Activated CD8-positive, alpha-beta memory T cell treated with anti-CD3 and anti-CD28 coated beads, Interleukin-2, amount 50 U/mL, for 1 hour (primary cell): ENCODE results near the gene CACNA1B.

ENCODE experiments used
- DNase-seq: peaks from one replicate; pipeline ENCODE4 v3.0.0-alpha.2; 2020; ENCODE audit errors: extremely low read depth

Gene CACNA1B

DNA sequence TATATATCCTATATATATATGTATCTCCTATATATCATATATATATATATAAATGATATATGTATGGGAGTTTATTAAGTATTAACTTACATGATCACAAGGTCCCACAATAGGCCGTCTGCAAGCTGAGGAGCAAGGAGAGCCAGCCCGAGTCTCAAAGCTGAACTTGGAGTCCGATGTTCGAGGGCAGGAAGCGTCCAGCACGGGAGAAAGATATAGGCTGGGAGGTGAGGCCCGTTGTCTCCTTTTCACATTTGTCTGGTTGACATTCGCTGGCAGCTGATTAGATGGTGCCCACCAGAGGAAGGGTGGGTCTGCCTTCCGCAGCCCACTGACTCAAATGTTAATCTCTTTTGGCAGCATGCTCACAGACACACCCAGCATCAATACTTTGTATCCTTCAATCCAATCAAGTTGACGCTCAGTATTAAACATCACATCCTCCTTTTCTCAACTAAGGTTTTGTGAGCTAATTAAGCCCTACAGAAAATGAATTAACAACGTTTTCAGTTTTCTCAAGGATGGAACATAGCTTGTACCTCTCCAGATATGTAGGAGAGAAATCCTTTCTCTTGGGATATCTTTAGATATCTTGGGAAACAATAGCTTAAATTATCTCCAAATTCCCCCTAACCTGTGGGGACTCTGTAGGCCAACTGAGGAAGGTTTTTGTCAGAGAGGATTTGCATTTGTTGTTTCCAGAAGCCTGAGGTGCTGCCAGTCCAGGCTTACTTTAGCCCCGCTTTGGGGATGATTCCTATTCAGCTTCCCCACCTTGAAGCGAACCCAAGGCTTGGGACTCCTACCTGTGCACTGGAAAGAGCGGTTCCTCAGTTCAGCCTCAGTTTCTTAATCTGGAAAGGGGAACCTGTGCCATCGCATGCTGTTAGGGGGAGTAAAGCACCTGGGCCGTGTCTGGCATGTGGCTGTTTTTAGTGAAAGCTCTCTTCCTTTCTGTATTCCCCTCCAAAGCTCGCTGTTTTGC, 163.2 kb downstream of the CACNA1B start:
- no peak for DNase-seq

DNA sequence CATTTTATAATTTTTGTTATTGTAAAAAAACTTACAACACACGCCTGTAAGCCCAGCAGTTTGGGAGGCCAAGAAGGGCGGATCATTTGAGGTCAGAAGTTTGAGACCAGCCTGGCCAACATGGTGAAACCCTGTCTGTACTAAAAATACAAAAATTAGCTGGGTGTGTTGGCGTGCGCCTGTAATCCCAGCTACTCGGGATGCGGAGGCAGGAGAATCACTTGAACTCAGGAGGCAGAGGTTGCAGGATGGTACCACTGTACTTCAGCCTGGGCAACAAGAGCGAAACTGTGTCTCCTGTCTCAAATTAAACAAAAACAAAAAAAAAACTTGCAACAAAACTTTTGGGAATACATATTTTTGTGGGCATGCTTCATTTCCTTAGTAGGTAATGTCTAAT, 164.6 kb downstream of the CACNA1B start:
- no peak for DNase-seq

DNA sequence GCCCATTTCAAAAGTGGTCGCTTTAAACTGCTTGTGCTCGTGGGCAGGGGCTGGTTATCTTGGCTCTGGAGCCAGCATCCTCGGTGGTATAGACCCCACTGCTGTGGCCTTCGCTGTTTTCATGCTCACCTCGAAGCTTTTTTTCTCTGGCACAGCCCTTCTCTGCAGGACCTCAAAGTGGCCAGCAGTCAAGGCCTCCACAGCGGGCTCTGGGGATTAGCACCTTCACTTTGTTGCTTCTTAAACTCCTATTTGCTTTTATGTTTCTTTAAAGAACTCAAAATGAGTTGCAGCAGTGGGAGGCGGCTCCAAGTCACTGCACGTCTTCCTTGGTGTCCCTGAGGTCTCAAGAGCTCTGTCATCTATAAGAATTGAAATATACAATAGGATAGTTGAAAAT, 165.1 kb downstream of the CACNA1B start:
- DNase-seq, result no peak

DNA sequence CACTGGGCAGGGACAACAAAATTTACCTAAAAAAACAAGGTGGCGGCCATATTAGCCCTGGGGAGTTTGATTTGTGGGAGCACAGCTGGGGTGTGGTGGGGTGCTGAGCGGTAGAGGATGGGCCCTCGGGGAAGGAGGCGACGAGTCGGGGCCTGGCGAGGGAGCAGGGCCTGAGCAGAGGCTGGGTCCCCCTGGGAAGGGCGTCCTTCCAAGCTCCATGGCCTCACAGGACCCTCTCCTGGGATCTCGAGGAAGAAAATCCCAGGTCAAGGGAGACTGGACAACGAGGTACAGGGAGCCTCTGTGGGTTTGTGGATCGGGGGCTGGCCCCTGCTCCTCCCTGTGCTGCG, 165.5 kb downstream of the CACNA1B start:
- DNase-seq, result no peak

DNA sequence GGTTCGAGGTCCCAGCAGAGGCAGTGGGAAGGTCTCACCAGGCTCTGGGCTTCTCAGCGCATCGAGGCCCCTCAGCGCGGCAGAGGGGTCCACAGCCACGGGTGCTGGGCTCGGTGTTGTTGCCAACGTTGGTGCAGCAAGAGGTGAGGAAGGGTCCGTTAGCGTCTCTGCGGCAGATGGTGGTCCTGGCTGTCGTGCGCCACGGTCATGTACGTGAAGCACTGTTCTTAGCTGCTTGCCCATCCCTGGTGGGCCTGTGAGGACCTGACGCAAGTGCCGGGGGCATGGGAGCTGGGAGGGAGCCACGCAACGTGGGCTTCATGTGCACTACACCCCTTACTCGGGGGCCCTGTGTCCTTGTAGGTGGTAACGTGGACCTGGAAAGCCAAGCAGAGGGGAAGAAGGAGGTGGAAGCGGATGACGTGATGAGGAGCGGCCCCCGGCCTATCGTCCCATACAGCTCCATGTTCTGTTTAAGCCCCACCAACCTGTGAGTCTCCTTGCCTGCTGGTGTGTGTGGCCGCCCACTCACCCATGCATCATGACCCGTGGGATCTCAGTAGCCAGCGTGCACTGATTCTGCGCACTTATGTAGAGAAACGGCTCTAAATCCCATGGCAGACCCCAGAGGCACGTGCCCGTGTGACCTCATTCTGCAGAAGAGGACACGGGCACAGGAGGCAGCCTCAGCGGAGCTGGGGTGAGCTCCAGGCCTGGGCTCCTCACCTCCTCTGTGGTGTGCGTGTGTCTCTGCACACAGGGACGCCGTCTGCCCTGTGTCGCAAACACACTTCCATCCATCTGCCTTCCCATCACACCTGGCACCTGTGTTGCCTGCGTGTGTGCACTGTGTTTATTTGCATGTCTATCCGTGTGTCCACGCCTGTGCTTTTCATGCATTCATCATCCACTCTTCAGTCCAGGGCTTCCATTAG, 166.1 kb downstream of the CACNA1B start:
- no peak for DNase-seq

DNA sequence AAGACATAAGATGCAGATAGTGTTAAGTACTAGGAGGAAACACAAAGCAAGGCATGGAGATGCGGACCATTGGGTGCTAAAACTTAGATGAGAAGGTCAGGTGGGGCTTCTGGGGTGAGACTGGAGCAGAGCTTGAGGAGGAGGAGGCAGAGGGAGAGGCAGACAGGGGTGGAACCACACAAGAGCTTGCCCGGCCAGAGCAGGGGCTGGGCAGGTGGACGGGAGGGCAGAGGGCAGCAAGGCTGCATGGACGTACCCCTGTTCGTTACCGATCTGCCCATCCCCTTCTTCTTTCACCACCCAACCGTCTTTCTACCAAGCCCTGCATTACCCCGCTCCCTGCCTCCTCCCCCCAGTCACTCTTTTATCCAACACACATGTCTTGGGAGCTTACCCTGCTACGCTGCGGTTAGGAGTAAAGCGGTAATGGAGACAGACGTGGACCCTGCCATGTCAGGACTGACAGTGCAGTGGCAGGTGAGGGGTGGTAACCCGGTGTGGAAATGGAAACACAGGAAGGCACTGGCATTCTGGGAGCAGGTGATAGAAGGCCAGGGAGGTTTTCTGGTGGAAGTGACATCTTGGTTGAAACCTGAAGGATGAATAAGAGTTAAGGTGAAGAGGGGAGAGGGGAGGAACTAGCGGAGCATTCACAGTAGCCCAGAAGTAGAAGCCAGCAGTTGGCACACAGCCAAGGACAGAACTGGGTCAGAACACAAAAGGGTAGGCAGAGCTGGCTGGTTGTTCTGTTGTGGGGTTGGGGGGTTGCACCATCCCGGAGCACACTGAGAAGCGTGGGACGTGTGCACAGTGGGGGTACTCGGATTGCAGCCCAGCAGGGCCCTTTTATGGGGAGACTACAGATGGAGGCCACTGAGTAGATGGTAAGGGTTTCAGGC, 167.2 kb downstream of the CACNA1B start:
- DNase-seq, result no peak

DNA sequence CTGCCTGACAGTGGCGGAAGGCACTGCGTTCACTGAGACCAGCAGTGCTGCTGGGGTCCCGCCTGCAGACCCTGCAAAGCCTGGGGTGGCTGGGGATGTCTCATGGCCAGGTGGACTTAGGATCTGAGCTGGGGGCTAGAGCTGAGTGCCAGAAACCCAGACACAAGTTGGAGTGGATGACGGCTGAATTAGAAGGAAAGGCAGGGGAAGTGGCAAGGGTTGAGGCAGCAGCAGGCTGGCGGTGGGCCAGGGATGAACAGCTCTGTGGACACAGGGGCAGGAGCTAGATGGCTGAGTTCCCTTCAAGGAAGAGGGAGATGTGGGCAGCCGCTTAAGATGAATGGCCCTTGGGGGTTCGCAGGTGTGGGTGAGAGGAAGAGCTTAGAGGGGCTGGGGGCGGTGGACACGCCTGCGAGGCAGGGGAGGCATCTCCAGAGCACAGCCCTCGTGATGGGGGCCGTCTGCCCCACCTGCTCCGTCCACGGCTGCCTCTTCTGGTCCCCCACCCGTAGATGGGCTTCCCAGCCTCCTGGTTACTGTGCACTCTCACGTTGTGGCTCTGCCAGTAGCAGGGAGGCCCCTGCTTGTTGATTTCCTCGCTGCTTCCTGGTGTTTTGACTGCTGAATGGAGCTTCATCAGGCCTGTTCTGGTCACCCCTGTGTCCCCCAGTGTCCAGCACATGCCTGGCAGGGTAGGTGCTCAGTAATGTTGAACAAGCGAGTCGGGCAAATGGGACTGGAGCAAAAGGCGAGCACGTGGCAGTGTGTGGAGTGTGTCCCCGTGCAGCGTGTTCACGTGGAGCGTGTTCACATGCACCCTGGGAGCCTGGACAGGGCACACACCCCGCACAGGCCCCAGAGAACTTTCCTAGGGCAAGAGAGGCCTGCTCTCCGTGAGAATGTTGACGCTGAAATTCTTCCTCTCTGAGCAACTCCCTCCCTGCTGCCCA, 168.2 kb downstream of the CACNA1B start:
- DNase-seq, result no peak

DNA sequence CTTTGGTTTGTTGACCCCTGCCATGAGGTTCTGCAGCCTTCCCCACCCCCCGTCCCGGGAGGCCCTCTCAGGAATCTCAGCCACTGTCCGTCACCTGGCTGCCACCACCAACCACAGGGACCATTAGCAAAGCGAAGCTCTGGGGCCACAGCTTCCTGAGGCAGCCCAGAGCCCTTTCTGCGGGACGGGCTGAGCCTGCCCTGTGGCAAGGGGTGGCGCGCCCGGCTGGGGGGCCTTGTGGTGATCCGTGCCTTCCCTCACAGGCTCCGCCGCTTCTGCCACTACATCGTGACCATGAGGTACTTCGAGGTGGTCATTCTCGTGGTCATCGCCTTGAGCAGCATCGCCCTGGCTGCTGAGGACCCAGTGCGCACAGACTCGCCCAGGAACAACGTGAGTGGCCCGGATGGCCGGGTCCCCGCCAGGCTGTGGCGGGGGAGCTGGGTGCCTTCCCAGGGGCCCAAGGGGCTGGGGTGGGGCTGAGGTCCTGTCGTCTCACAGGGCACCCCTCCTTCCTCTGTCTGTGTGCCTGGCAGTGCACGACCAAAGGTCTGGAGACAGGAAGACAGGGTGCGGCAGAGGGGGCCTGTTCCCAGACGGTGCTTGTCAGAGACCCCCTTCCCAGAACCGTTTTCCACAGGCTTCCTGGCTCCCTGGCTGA, 169.2 kb downstream of the CACNA1B start:
- DNase-seq, result no peak

DNA sequence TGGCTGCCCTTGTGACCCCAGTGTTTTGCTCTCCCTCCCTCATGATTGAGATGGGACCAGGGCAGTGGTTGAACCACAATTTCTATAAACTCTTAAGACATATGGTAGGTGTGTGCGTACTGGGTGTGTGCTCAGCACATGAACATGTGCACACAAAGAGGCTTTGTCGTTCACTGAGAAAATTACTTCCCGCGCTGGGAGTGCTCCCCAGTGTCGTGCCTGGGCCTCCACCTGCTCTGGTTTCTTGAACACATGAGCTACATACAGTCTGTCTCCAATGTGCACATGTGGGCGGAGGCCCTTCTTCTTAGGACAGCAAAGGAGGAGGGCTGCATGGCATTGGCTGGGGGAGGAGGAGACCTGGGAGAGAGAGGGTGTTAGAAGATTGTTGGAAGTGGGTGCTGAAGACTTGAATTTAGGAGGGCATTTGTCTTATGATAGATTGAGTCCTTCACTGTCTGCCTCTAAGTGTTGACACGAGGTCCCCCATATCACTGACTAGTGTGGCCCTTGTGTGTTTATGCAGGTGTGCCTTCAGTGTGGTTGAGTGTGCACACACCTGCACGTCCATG, 170.0 kb downstream of the CACNA1B start:
- no peak for DNase-seq

DNA sequence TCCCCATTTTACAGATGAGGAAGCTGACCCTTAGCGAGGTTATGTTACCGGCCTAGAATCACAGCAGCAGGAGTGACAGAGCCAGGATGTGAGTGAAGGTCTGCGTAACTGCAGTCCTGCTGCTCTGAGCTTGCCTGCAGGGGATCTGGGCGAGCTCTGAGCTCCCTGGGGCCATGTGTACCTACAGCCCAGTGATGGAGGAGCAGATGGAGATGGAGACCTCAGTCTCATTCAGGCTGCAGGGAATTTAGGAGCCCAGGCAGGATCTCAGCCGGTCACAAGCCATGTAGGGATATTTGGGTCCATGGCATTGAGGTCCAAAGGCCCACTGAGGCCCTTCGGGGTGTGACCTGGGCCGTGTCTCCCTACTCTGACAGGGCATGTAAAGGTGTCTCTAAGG, 170.6 kb downstream of the CACNA1B start:
- DNase-seq, result no peak

DNA sequence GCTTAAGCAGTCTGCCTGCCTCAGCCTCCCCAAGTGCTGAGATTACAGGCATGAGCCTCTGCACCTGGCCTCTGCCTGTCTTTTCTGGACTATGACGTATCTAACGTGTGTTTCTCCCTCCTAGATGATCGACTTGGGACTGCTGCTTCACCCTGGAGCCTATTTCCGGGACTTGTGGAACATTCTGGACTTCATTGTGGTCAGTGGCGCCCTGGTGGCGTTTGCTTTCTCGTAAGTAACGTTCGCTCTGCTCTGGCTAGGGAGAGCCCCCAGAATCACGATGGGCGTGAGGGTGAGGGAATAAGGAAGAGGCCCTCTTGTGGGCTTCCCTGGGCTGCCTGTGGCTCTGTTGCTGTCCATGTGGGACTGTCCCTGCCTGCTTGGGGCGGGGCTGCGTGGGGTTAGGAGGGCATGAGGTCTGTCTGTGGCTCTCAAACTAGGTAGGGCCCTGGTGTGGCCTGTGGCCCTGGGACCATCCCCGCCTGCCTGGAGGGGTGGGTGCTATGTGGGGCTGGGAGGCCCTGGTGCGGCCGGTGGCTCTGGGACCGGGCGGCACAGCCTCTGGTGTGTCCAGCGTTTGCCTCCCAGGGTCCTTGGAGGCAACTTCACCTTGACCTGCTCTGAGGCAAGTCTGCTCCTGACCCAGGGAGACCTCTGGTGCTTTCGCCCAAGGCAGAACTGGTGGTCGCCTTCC, 171.7 kb downstream of the CACNA1B start:
- DNase-seq, result no peak

DNA sequence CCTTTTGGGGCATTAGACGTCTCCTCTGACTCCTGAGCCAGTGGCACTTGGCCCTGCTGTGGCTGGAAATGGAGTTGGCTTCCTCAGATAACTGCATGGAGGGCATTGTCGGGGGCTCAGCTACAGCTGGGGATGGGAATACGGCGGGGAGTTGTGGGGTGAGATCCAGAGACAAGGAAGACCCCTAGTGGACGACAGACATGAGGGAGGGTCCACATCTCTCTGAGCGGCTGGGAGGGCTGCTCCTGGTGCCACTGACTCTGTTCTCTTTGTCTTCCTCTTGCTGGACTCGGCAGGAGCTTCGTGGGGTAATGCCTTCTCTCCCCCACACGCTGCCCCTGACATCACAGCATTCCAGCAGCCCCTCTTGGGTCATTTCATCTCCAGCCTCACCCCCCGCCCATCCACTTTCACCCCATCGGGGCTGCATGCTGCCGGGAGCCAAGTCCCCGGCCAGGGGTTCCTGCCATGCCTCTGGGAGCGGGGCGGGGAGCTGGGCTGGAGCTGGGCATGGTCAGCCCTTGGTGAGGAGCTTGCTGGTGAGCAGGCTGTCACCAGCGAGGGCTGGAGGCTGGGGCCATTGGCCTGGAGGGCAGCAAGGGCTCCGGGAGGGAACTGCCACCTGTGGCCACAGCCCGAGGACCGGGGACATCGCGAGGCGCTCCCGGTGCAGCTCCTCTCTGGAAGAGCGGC, 172.3 kb downstream of the CACNA1B start:
- DNase-seq, result no peak

DNA sequence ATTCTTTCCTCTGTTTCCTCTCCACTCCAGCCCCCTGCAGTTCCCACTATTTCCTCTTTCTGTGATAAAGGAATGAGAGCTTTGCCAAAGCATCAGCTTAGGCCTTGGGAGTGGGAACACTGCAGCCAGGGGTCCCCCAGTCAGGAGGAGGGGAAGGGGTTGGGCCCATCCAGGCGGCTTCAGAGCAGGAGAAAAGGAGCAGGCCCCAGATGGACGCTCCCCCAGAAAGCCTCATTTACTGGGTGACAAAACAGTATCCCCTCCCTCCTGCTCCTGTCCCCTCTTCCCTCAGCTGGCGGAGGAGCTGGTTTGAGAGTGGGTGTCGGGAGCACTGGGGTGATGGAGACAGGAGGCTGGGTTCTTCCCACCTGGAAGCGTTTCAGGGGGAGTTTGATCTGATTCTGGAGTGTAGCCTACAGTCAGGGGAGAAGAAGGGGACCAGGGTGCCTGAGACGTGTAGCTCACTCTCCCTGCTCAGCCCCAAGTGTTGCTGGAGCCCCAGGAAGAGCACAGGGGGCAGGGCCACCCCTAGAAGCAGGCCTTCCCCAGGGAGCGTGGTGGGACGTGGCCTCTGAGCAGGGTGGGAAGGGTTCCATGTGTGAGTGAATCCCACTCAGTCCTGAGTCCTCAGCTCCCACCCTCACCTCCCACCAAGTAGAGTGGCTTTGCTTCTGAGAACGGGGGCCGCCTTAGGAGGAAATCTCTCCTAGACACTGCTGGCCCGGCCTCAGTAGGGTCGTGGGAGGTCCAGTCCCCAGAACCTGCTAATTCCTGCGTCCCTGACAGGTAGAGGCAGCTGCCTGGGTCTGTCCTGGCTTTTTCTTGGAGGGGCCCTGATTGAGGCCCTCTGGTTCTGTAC, 173.1 kb downstream of the CACNA1B start:
- DNase-seq, result no peak

DNA sequence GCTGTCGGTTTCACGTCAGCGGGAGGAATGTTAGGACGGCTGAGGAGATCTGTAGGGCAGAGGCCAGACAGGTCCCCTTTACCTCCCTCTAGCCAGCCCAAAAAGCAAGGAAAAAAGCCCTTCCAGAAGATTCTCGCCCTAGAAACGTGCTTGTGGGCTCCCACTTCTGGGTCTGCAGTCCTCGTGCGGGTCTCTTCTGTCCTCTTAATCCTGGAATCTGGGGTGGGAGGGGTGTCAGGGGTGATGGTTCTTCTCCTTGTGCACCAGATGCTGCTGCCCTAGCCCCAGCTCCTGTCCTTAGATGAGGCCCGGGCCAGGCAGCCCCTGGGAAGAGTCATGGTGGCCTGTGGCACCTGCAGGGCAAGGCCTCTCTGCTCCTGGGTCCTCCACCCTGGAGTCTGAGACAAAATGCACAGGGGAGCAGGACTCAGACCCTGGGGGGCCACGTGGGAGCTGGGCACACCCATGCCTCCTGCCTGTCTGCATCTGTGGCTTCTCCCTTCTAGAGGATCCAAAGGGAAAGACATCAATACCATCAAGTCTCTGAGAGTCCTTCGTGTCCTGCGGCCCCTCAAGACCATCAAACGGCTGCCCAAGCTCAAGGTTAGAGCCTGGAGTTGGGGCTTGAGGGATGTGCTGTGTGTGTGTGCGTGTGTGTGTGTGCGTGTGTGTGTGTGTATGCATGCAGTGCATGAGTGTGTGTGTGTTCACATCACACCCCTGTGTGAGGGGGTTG, 174.2 kb downstream of the CACNA1B start:
- DNase-seq, result no peak

DNA sequence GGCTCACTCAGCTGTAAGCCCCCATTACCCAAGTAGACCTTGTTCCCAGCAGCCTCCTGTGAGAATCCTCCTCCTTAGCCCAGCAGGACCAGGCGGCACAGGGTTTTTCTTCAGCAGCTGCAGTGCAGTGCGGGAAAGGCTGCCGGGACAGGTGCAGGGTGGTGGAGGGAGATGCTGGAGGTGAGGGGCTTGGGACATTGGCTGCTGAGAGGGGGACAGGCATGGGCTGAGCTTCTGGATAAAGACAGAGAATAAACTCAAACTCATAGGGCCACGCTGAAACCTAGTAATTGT, 174.7 kb downstream of the CACNA1B start:
- no peak for DNase-seq

DNA sequence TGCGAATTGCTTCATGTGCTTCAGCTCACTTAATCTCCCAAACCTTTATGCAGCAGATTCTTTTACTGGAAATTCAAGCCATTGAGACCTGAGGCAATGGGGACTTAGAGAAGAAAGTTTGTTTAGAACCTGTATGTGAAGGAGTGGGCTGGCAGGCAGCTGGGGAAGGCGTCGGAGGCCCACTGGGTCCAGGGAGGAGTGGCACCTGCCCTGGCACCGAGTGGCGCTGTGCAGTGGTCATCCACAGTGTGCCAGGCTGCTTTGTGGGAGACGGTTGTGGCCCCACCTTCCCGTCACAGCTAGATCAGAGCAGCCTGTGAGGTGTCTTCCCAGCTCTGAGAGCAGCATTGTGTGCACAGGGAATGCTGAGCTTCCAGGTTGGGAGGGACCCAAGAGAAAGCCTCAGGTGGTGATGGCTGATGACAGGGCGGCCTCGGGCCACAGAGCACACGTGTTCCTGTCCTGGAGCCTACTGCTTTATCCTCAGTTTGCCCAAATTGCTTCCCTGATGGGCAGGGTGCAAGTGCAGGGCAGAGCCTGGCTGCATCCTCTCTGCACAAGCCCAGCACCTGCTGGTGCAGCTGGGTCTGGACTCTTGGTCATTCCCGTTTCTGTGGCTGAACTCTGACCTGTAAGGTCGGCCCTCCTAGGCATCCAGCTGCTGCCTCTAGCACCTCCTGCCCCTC, 175.2 kb downstream of the CACNA1B start:
- DNase-seq, result no peak
